GM12801 (cell line): Measurements from ENCODE around the gene GALR1.

Source experiments
- CTCF ChIP-seq: IDR thresholded peaks from one replicate; pipeline ENCODE4 v1.5.1; 2011; ENCODE audit warnings: control low read depth; ENCODE audit not compliant: insufficient read length; ENCODE audit errors: extremely low read depth

The GALR1 gene

GRCh38 chr18:77249569-77250500, at the start of gene GALR1:
GALR1 (plus strand) TSS chr18:77249848; CDS start chr18:77250549, 701 bp downstream.
- no peak for TF ChIP-seq CTCF

GRCh38 chr18:77201506-77201905, 48.1 kb upstream of the GALR1 start:
- no peak for TF ChIP-seq CTCF

GRCh38 chr18:77202329-77202728, 47.3 kb upstream of the GALR1 start:
- no peak for TF ChIP-seq CTCF

- TF ChIP-seq CTCF, result no peak
Observed at GRCh38 chr18:77203071-77203470, 46.6 kb upstream of the GALR1 start.

GRCh38 chr18:77203851-77204250, 45.8 kb upstream of the GALR1 start:
- no peak for TF ChIP-seq CTCF

GRCh38 chr18:77205769-77206168, 43.9 kb upstream of the GALR1 start:
- no peak for TF ChIP-seq CTCF

- no peak for TF ChIP-seq CTCF
Observed at GRCh38 chr18:77206676-77207374, 42.8 kb upstream of the GALR1 start.
